Measurements from ENCODE around the gene PARP12.

DNA sequence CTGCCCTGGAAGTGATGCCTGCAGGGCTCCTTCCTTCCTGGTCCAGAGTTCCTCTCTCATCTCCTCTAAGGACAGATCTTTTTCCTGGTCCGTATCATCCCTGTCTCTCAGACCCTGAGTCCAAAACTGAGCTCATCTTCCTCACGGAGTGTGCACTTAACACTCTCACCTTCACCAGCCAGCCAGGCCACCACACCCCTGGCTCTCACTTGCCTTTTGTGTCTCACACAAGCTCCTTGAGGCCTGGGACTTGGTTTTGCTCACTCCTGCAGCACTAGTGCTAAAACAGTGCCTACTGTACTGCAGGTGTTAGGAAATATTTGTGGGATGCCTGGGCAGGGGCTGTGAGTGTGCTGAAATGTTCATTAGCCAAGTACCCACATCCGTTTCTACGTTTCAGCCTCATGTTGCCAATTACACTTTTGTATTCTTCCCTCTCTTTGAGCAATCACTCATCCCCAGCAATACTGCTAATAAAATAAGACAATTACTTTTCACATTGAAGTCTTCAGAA lies 21.4 kb upstream of the PARP12 start:
- TF ChIP-seq, protein P1, sequence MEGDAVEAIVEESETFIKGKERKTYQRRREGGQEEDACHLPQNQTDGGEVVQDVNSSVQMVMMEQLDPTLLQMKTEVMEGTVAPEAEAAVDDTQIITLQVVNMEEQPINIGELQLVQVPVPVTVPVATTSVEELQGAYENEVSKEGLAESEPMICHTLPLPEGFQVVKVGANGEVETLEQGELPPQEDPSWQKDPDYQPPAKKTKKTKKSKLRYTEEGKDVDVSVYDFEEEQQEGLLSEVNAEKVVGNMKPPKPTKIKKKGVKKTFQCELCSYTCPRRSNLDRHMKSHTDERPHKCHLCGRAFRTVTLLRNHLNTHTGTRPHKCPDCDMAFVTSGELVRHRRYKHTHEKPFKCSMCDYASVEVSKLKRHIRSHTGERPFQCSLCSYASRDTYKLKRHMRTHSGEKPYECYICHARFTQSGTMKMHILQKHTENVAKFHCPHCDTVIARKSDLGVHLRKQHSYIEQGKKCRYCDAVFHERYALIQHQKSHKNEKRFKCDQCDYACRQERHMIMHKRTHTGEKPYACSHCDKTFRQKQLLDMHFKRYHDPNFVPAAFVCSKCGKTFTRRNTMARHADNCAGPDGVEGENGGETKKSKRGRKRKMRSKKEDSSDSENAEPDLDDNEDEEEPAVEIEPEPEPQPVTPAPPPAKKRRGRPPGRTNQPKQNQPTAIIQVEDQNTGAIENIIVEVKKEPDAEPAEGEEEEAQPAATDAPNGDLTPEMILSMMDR (IDR thresholded peaks at IDR 0.05), result no peak
- TF ChIP-seq EP300 (IDR thresholded peaks at IDR 0.05) (no peak), POLR2A (IDR thresholded peaks at IDR 0.05) (no peak)

Measured in ovary (tissue), 3 donors.